Measurements from ENCODE around the gene CHCHD5.
A peak's percentile ranks its signal among the peaks of the same experiment; 100 is the strongest.

CHCHD5 gene

GRCh38 chr2:112580084-112580483 lies 4.3 kb upstream of the CHCHD5 start:
- H2BK5ac ChIP-seq (ENCODE audit: low read length): no peak overlapping the region
- no peak overlapping the region for H2AFZ ChIP-seq (ENCODE audit: low read length)
- no peak overlapping the region for H2BK12ac ChIP-seq (ENCODE audit: low read length)
- no peak overlapping the region for H2BK15ac ChIP-seq (ENCODE audit: low read length)
- H3K4me2 ChIP-seq (ENCODE audit: insufficient read depth, low read length, poor library complexity, severe bottlenecking): no peak overlapping the region
- no peak overlapping the region for H3K4ac ChIP-seq (ENCODE audit: low read length)
- no peak overlapping the region for H3K4me3 ChIP-seq (ENCODE audit: low read length in 2 of 2)
- no peak overlapping the region for H3K9ac ChIP-seq (ENCODE audit: low read depth, low read length, poor library complexity)
- peaks cover 5 to 19% of the 10 kb centered on the region in 2 donors for H3K36me3 ChIP-seq (replicated peaks in 1 of 2; ENCODE audit: control insufficient read depth in 2 of 2, insufficient read depth in 2 of 2, low read length in 2 of 2)
- H2BK120ac ChIP-seq (ENCODE audit: low read depth, low read length): no peak overlapping the region
- H3K79me1 ChIP-seq (ENCODE audit: low read depth, low read length): no peaks in the 10 kb centered on the region
- peaks cover 3 to 5% of the 10 kb centered on the region in 2 donors for H3K4me1 ChIP-seq (ENCODE audit: control insufficient read depth in 2 of 2, insufficient read depth in 1 of 2, low read depth in 1 of 2, low read length in 2 of 2)
- H3K18ac ChIP-seq (ENCODE audit: low read length): no peak overlapping the region
- no CpG with 5 or more reads among the region's 7 CpGs for WGBS, 2 donors (ENCODE audit: extremely low coverage in 2 of 2, insufficient read length in 2 of 2, insufficient replicate concordance in 1 of 2)
- no peak overlapping the region for H3K23ac ChIP-seq (ENCODE audit: low read depth, low read length, poor library complexity)
- no peak overlapping the region for H3K14ac ChIP-seq (ENCODE audit: low read length)
- no peaks in the 10 kb centered on the region for H3K9me3 ChIP-seq (replicated peaks in 1 of 2; ENCODE audit: control insufficient read depth in 2 of 2, insufficient read depth in 1 of 2, low read depth in 1 of 2, low read length in 2 of 2)
- H3K27ac ChIP-seq (replicated peaks; ENCODE audit: low read length): no peak overlapping the region
- DNase-seq (ENCODE audit: low spot score): no peak
- H3K27me3 ChIP-seq (ENCODE audit: control insufficient read depth in 3 of 3, insufficient read depth in 3 of 3, low read depth in 1 of 3, low read length in 3 of 3): no peaks in the 10 kb centered on the region
- no peak overlapping the region for H4K8ac ChIP-seq (ENCODE audit: low read depth, low read length)
- no peak overlapping the region for H2AK5ac ChIP-seq (ENCODE audit: low read depth, low read length)
- no peak overlapping the region for H4K91ac ChIP-seq (ENCODE audit: low read depth, low read length, poor library complexity)

- peaks cover 8 to 14% of the 10 kb centered on the region in 2 donors for H3K36me3 ChIP-seq (replicated peaks in 1 of 2; ENCODE audit: control insufficient read depth in 2 of 2, insufficient read depth in 2 of 2, low read length in 2 of 2)
- no peak overlapping the region for H3K9ac ChIP-seq (ENCODE audit: low read depth, low read length, poor library complexity)
- no peak overlapping the region for H3K14ac ChIP-seq (ENCODE audit: low read length)
- H2BK5ac ChIP-seq (ENCODE audit: low read length): no peak overlapping the region
- H2AK5ac ChIP-seq (ENCODE audit: low read depth, low read length): no peak overlapping the region
- no peak overlapping the region for H3K4me3 ChIP-seq (ENCODE audit: low read length in 2 of 2)
- H3K4me2 ChIP-seq (ENCODE audit: insufficient read depth, low read length, poor library complexity, severe bottlenecking): no peak overlapping the region
- H2BK15ac ChIP-seq (ENCODE audit: low read length): no peak overlapping the region
- peaks cover 3 to 9% of the 10 kb centered on the region in 2 donors for H3K4me1 ChIP-seq (ENCODE audit: control insufficient read depth in 2 of 2, insufficient read depth in 1 of 2, low read depth in 1 of 2, low read length in 2 of 2)
- no peak for DNase-seq (ENCODE audit: low spot score)
- no peak overlapping the region for H2BK12ac ChIP-seq (ENCODE audit: low read length)
- no peak overlapping the region for H3K27ac ChIP-seq (replicated peaks; ENCODE audit: low read length)
- no peak overlapping the region for H2AFZ ChIP-seq (ENCODE audit: low read length)
- no peaks in the 10 kb centered on the region for H3K9me3 ChIP-seq (replicated peaks in 1 of 2; ENCODE audit: control insufficient read depth in 2 of 2, insufficient read depth in 1 of 2, low read depth in 1 of 2, low read length in 2 of 2)
- WGBS, 2 donors (ENCODE audit: extremely low coverage in 2 of 2, insufficient read length in 2 of 2, insufficient replicate concordance in 1 of 2): no CpG with 5 or more reads among the region's 10 CpGs
- H4K8ac ChIP-seq (ENCODE audit: low read depth, low read length): no peak overlapping the region
- H2BK120ac ChIP-seq (ENCODE audit: low read depth, low read length): no peak overlapping the region
- H3K23ac ChIP-seq (ENCODE audit: low read depth, low read length, poor library complexity): no peak overlapping the region
- peaks cover 4% of the 10 kb centered on the region for H3K79me1 ChIP-seq (ENCODE audit: low read depth, low read length)
- no peaks in the 10 kb centered on the region for H3K27me3 ChIP-seq (ENCODE audit: control insufficient read depth in 3 of 3, insufficient read depth in 3 of 3, low read depth in 1 of 3, low read length in 3 of 3)
- H3K4ac ChIP-seq (ENCODE audit: low read length): no peak overlapping the region
- H3K18ac ChIP-seq (ENCODE audit: low read length): no peak overlapping the region
- no peak overlapping the region for H4K91ac ChIP-seq (ENCODE audit: low read depth, low read length, poor library complexity)
These were observed 2.1 kb upstream of the CHCHD5 start for GRCh38 chr2:112582314-112582746.

- no peak for DNase-seq (ENCODE audit: low spot score)
- no peaks in the 10 kb centered on the region for H3K9me3 ChIP-seq (replicated peaks in 1 of 2; ENCODE audit: control insufficient read depth in 2 of 2, insufficient read depth in 1 of 2, low read depth in 1 of 2, low read length in 2 of 2)
- WGBS, 2 donors (ENCODE audit: extremely low coverage in 2 of 2, insufficient read length in 2 of 2, insufficient replicate concordance in 1 of 2): no CpG with 5 or more reads among the region's 19 CpGs
These were observed 794 bp upstream of the CHCHD5 start for GRCh38 chr2:112583497-112584133.

GRCh38 chr2:112584891-112585250 lies 462 bp downstream of the CHCHD5 start:
- Histone ChIP-seq H3K27ac (replicated peaks; ENCODE audit: low read length) (peak overlapping the region; percentile 97), H3K23ac (ENCODE audit: low read depth, low read length, poor library complexity) (peak overlapping the region; percentile 50), H2BK15ac (ENCODE audit: low read length) (no peak overlapping the region), H4K91ac (ENCODE audit: low read depth, low read length, poor library complexity) (no peak overlapping the region), H3K27me3 (ENCODE audit: control insufficient read depth in 3 of 3, insufficient read depth in 3 of 3, low read depth in 1 of 3, low read length in 3 of 3) (no peaks in the 10 kb centered on the region), H3K4me1 (ENCODE audit: control insufficient read depth in 2 of 2, insufficient read depth in 1 of 2, low read depth in 1 of 2, low read length in 2 of 2) (peaks cover 3 to 9% of the 10 kb centered on the region in 2 donors), H3K4me3 (ENCODE audit: low read length in 2 of 2) (peak overlapping the region; percentile 87 to 88), H2AK5ac (ENCODE audit: low read depth, low read length) (no peak overlapping the region), H3K36me3 (replicated peaks in 1 of 2; ENCODE audit: control insufficient read depth in 2 of 2, insufficient read depth in 2 of 2, low read length in 2 of 2) (peaks cover 9 to 32% of the 10 kb centered on the region in 2 donors), H3K9ac (ENCODE audit: low read depth, low read length, poor library complexity) (no peak overlapping the region), H2BK12ac (ENCODE audit: low read length) (no peak overlapping the region), H2BK5ac (ENCODE audit: low read length) (no peak overlapping the region), H3K14ac (ENCODE audit: low read length) (no peak overlapping the region), H3K9me3 (replicated peaks in 1 of 2; ENCODE audit: control insufficient read depth in 2 of 2, insufficient read depth in 1 of 2, low read depth in 1 of 2, low read length in 2 of 2) (no peaks in the 10 kb centered on the region), H3K4me2 (ENCODE audit: insufficient read depth, low read length, poor library complexity, severe bottlenecking) (peak overlapping the region; percentile 77), H3K18ac (ENCODE audit: low read length) (peak overlapping the region; percentile 23), H2BK120ac (ENCODE audit: low read depth, low read length) (no peak overlapping the region), H3K79me1 (ENCODE audit: low read depth, low read length) (peaks cover 4% of the 10 kb centered on the region), H2AFZ (ENCODE audit: low read length) (peak overlapping the region; percentile 92), H4K8ac (ENCODE audit: low read depth, low read length) (no peak overlapping the region), H3K4ac (ENCODE audit: low read length) (no peak overlapping the region)
- WGBS, 2 donors (ENCODE audit: extremely low coverage in 2 of 2, insufficient read length in 2 of 2, insufficient replicate concordance in 1 of 2): no CpG with 5 or more reads among the region's 3 CpGs
- DNase-seq (ENCODE audit: low spot score): no peak

More at GRCh38 chr2:112583497-112584133, 794 bp upstream of the CHCHD5 start:
- H3K4ac ChIP-seq (ENCODE audit: low read length): no peak overlapping the region
- peak overlapping the region; percentile 19 for H4K91ac ChIP-seq (ENCODE audit: low read depth, low read length, poor library complexity)
- H3K27ac ChIP-seq (replicated peaks; ENCODE audit: low read length): peak overlapping the region; percentile 78
- no peak overlapping the region for H4K8ac ChIP-seq (ENCODE audit: low read depth, low read length)
- peak overlapping the region; percentile 8 for H2BK5ac ChIP-seq (ENCODE audit: low read length)
- peak overlapping the region; percentile 89 for H3K9ac ChIP-seq (ENCODE audit: low read depth, low read length, poor library complexity)
- no peak overlapping the region for H2BK12ac ChIP-seq (ENCODE audit: low read length)
- peak overlapping the region; percentile 87 to 88 for H3K4me3 ChIP-seq (ENCODE audit: low read length in 2 of 2)
- no peak overlapping the region for H3K14ac ChIP-seq (ENCODE audit: low read length)
- peak overlapping the region; percentile 69 for H3K4me2 ChIP-seq (ENCODE audit: insufficient read depth, low read length, poor library complexity, severe bottlenecking)
- H2AK5ac ChIP-seq (ENCODE audit: low read depth, low read length): no peak overlapping the region
- peaks cover 3 to 9% of the 10 kb centered on the region in 2 donors for H3K4me1 ChIP-seq (ENCODE audit: control insufficient read depth in 2 of 2, insufficient read depth in 1 of 2, low read depth in 1 of 2, low read length in 2 of 2)
- H3K27me3 ChIP-seq (ENCODE audit: control insufficient read depth in 3 of 3, insufficient read depth in 3 of 3, low read depth in 1 of 3, low read length in 3 of 3): no peaks in the 10 kb centered on the region
- no peak overlapping the region for H3K23ac ChIP-seq (ENCODE audit: low read depth, low read length, poor library complexity)
- peak overlapping the region; percentile 92 for H2AFZ ChIP-seq (ENCODE audit: low read length)
- H3K18ac ChIP-seq (ENCODE audit: low read length): no peak overlapping the region
- H2BK120ac ChIP-seq (ENCODE audit: low read depth, low read length): no peak overlapping the region
- peaks cover 4% of the 10 kb centered on the region for H3K79me1 ChIP-seq (ENCODE audit: low read depth, low read length)
- peaks cover 9 to 23% of the 10 kb centered on the region in 2 donors for H3K36me3 ChIP-seq (replicated peaks in 1 of 2; ENCODE audit: control insufficient read depth in 2 of 2, insufficient read depth in 2 of 2, low read length in 2 of 2)
- no peak overlapping the region for H2BK15ac ChIP-seq (ENCODE audit: low read length)

Data from neuronal stem cell (in vitro differentiated cells).